ENCODE results near the gene LEPR.

- no peak for TF ChIP-seq CTCF (conservative IDR thresholded peaks at IDR 0.05 in 1 of 2, IDR thresholded peaks at IDR 0.05 in 1 of 2; ENCODE audit: extremely low read depth in 1 of 2, insufficient read depth in 1 of 2, low read depth in 1 of 2, low read length in 2 of 2)
- TF ChIP-seq EZH2 (IDR thresholded peaks at IDR 0.05; ENCODE audit: borderline replicate concordance, low read length), result no peak
These were observed 19.9 kb downstream of the LEPR start for GRCh38 chr1:65440322-65440900.

Data from mammary epithelial cell (primary cell).